SH-SY5Y (cell line): Measurements from ENCODE around the gene PES1.

Experiments
- GATA2 ChIP-seq: IDR thresholded peaks from 2 replicates; pipeline ENCODE4 v1.6.1; 2011; ENCODE audit warnings: mild to moderate bottlenecking, low read depth, low read length
- GATA3 ChIP-seq: IDR thresholded peaks from 2 replicates; pipeline ENCODE4 v1.6.1; 2011; ENCODE audit warnings: low read depth, mild to moderate bottlenecking, low read length, moderate library complexity

DNA sequence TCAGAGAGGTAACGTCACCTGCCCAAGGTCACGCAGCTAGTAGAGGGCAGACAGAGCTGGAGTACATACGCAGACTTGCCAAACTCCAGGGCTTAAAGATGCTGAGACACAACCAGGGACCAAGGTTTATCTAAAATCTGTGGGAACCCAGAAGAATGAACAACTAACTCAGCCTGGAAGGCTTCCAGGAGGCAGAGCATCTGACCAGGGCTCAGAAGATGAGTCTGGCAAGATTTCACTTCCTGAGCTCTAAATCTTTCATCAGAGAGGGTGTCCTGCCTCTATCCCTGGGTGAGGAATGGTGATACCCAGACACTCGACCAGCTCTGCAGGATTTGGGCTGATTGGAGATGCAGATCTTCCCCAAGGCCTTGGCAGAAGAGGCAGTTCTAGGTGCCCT is 26.4 kb downstream of the PES1 start:
- no peak for TF ChIP-seq GATA3
- no peak for TF ChIP-seq GATA2
